GM12878 (cell line): Measurements from ENCODE around the gene PCDHGC3. TPM values are rescaled to one million over a fixed set of nuclear protein-coding genes. Genes with fewer than 3 reads are reported as not detected.

Source experiments
- CBFB ChIP-seq: IDR thresholded peaks from 2 replicates; pipeline ENCODE4 v1.6.1; 2016; ENCODE audit warnings: antibody characterized with exemption, low read depth
- ELK1 ChIP-seq: IDR thresholded peaks from 2 replicates; pipeline ENCODE4 v1.6.1; 2012; ENCODE audit warnings: low read depth, low read length, improper control_type of control experiment
- ETV6 ChIP-seq, 2 experiments: fragments of 450-650 bp in 1 of 2; IDR thresholded peaks in 1 of 2; conservative IDR thresholded peaks in 1 of 2; 2 replicates each; pipeline ENCODE4 v1.6.1; 2014; ENCODE audit warnings: antibody characterized with exemption in 1 of 2, borderline replicate concordance in 1 of 2, low read depth in 1 of 2, mild to moderate bottlenecking in 1 of 2, moderate library complexity in 1 of 2
- HCFC1 ChIP-seq: fragments of 150-350 bp; IDR thresholded peaks from 2 replicates; pipeline ENCODE4 v1.6.1; 2014; ENCODE audit warnings: low read length
- MYC ChIP-seq: IDR thresholded peaks from 2 replicates; pipeline ENCODE4 v1.6.1; 2011; ENCODE audit warnings: mild to moderate bottlenecking, low read length, moderate library complexity, inconsistent platforms; ENCODE audit not compliant: insufficient read depth, insufficient replicate concordance, insufficient read length, severe bottlenecking
- SMAD5 ChIP-seq: IDR thresholded peaks from 2 replicates; pipeline ENCODE4 v1.6.1; 2016; ENCODE audit warnings: antibody characterized with exemption, low read depth
- SUZ12 ChIP-seq: fragments of 200-600 bp; sonication (generic); IDR thresholded peaks from one replicate; pipeline ENCODE4 v1.6.1; 2018; ENCODE audit warnings: antibody characterized with exemption, mild to moderate bottlenecking; ENCODE audit not compliant: unreplicated experiment
- polyA plus RNA-seq, 11 experiments: library from polyadenylated mRNA; depleted of rRNA in 4 of 11; unstranded in 6 of 11; stranded (reverse) in 5 of 11; fragments of >200 nt; fragmentation: Nextera tagmentation in 4 of 11; fragmentation: Illumina TruSeq in 1 of 11; extraction: Ambion mirVana in 4 of 11; extraction: Trizol in 1 of 11; gene quantifications; 1 replicate in 1 of 11; 2 replicates in 10 of 11; pipeline versions ENCODE4 v1.2.1 to v1.2.3, GENCODE V29; 2011 to 2016; ENCODE audit warnings: inconsistent platforms in 2 of 11, missing spikeins in 2 of 11, low read depth in 1 of 11
- total RNA-seq, 4 experiments: library from RNA; depleted of rRNA in 3 of 4; stranded (reverse); fragments of >200 nt in 3 of 4; fragmentation: Illumina TruSeq in 1 of 4; extraction: Trizol in 1 of 4; gene quantifications; 2 replicates each; pipeline versions ENCODE4 v1.2.1 to v1.2.3, GENCODE V29; 2013 to 2021
- TF ChIP-seq, protein P1 (sequence below), 3 experiments: IDR thresholded peaks in 2 of 3; conservative IDR thresholded peaks in 1 of 3; 2 replicates each; pipeline ENCODE4 v1.5.1; 2011; ENCODE audit warnings: low read depth in 3 of 3, low read length in 3 of 3, mild to moderate bottlenecking in 3 of 3, control low read depth in 2 of 3, moderate library complexity in 2 of 3, inconsistent platforms in 1 of 3, mixed read lengths in 1 of 3; ENCODE audit not compliant: control insufficient read depth in 2 of 3, insufficient read depth in 1 of 3; ENCODE audit errors: extremely low read depth in 1 of 3
- TF ChIP-seq, protein P2 (sequence below): IDR thresholded peaks from 2 replicates; pipeline ENCODE4 v1.6.1; 2011; ENCODE audit warnings: mild to moderate bottlenecking, low read depth, low read length, moderate library complexity; ENCODE audit not compliant: insufficient replicate concordance
- TF ChIP-seq, protein P3 (sequence below): IDR thresholded peaks from 2 replicates; pipeline ENCODE4 v1.6.1; 2012; ENCODE audit warnings: low read length, inconsistent platforms

PCDHGC3 gene
- total and polyA plus RNA-seq, 10 of the 15 experiments (the other 5 are each of a cell fraction or from before 2014, with no cell fraction given) = 0.53 to 22.1 (median 12.0) TPM

DNA sequence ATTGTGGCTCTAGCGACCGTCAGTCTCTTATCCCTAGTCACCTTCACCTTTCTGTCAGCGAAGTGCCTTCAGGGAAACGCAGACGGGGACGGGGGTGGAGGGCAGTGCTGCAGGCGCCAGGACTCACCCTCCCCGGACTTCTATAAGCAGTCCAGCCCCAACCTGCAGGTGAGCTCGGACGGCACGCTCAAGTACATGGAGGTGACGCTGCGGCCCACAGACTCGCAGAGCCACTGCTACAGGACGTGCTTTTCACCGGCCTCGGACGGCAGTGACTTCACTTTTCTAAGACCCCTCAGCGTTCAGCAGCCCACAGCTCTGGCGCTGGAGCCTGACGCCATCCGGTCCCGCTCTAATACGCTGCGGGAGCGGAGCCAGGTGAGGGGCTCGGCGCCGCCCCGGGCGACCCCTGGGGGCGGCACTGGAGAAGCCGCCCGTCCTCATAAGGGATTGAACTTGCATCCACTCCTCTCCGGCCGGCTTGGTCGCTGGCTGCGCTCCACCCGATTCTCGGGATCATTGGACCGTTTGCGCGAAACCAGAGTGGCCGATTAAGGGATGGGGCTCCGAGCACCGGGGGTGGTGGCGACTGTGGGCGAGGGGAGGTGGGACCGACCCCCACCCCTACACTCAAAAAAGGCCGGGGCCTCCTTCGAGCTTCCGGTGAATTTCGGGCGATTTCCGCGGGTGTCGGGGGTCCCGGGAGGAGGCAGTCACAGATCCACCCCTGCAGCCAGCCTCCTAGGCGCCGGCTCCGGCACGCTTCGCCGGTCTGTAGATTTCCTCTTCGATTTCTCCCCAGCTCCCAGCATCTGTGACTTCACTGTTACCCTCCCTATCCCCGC is 15.8 kb downstream of the PCDHGC3 start (continued):
- TF ChIP-seq, protein P1, sequence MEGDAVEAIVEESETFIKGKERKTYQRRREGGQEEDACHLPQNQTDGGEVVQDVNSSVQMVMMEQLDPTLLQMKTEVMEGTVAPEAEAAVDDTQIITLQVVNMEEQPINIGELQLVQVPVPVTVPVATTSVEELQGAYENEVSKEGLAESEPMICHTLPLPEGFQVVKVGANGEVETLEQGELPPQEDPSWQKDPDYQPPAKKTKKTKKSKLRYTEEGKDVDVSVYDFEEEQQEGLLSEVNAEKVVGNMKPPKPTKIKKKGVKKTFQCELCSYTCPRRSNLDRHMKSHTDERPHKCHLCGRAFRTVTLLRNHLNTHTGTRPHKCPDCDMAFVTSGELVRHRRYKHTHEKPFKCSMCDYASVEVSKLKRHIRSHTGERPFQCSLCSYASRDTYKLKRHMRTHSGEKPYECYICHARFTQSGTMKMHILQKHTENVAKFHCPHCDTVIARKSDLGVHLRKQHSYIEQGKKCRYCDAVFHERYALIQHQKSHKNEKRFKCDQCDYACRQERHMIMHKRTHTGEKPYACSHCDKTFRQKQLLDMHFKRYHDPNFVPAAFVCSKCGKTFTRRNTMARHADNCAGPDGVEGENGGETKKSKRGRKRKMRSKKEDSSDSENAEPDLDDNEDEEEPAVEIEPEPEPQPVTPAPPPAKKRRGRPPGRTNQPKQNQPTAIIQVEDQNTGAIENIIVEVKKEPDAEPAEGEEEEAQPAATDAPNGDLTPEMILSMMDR (IDR thresholded peaks at IDR 0.05 in 2 of 3, conservative IDR thresholded peaks at IDR 0.05 in 1 of 3; ENCODE audit: control insufficient read depth in 2 of 3, extremely low read depth in 1 of 3, insufficient read depth in 1 of 3, low read depth in 3 of 3, low read length in 3 of 3) = no peak
- no peak for TF ChIP-seq SMAD5
- no peak for TF ChIP-seq ETV6 (conservative IDR thresholded peaks at IDR 0.05 in 1 of 2, IDR thresholded peaks at IDR 0.05 in 1 of 2; ENCODE audit: borderline replicate concordance in 1 of 2, low read depth in 1 of 2)
- TF ChIP-seq, protein P2, sequence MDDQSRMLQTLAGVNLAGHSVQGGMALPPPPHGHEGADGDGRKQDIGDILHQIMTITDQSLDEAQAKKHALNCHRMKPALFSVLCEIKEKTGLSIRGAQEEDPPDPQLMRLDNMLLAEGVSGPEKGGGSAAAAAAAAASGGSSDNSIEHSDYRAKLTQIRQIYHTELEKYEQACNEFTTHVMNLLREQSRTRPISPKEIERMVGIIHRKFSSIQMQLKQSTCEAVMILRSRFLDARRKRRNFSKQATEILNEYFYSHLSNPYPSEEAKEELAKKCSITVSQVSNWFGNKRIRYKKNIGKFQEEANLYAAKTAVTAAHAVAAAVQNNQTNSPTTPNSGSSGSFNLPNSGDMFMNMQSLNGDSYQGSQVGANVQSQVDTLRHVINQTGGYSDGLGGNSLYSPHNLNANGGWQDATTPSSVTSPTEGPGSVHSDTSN = no peak
- no peak for TF ChIP-seq HCFC1
- TF ChIP-seq ELK1 = no peak
- TF ChIP-seq CBFB = no peak
- no peak for TF ChIP-seq MYC
- no peak for TF ChIP-seq SUZ12
- TF ChIP-seq, protein P3, sequence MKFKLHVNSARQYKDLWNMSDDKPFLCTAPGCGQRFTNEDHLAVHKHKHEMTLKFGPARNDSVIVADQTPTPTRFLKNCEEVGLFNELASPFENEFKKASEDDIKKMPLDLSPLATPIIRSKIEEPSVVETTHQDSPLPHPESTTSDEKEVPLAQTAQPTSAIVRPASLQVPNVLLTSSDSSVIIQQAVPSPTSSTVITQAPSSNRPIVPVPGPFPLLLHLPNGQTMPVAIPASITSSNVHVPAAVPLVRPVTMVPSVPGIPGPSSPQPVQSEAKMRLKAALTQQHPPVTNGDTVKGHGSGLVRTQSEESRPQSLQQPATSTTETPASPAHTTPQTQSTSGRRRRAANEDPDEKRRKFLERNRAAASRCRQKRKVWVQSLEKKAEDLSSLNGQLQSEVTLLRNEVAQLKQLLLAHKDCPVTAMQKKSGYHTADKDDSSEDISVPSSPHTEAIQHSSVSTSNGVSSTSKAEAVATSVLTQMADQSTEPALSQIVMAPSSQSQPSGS = no peak
- TF ChIP-seq, all 136 proteins: peak for 0
